GM12878 (cell line): ENCODE results near the gene TCF4. TPM values are rescaled to one million over a fixed set of nuclear protein-coding genes. Genes with fewer than 3 reads are reported as not detected.

Source experiments
- ATAC-seq: fragments of 200-7000 bp; cut with Tn5 transposase; 3 replicates; pipeline ENCODE4 v1.9.1; 2020; ENCODE audit warnings: mild to moderate bottlenecking, moderate library complexity
- BruUV-seq: library from RNA; stranded (reverse); fragments of 400-500 nt; replicated peaks from 2 replicates; lab custom pipeline; 2021; lab: Mats Ljungman, UMichigan
- CTCF ChIA-PET: fragments of 300-600 bp; sonication (Branson Sonifier 250); formaldehyde crosslinking; extraction: SDS; loops from one replicate; lab custom pipeline; 2021; ENCODE audit warnings: inconsistent platforms; lab: Yijun Ruan, JAX
- POLR2A ChIA-PET: fragments of 350-600 bp; formaldehyde crosslinking; extraction: SDS; loops from one replicate; lab custom pipeline; 2021; ENCODE audit warnings: inconsistent platforms; lab: Charles Lee
- RAD21 ChIA-PET: fragments of 300-600 bp; sonication (Branson Sonifier 250); formaldehyde crosslinking; loops from one replicate; lab custom pipeline; 2023; ENCODE audit warnings: antibody characterized with exemption; ENCODE audit not compliant: unreplicated experiment; lab: Charles Lee
- SMC1A ChIA-PET: fragments of 300-600 bp; sonication (Branson Sonifier 250); formaldehyde crosslinking; loops from one replicate; lab custom pipeline; 2023; ENCODE audit not compliant: unreplicated experiment, uncharacterized antibody; lab: Charles Lee
- DNase-seq: peaks from one replicate; pipeline ENCODE4 v3.0.0-alpha.2; 2011; ENCODE audit warnings: low read depth, low spot score
- FAIRE-seq: peaks from 3 replicates; lab custom pipeline; 2011; peaks lifted over from hg19 to GRCh38; lab: Jason Lieb, UNC
- H2AFZ ChIP-seq: 2 replicates; pipeline ENCODE4 v1.6.0; 2011; ENCODE audit warnings: low read depth, low read length, control low read depth; ENCODE audit not compliant: control insufficient read depth
- H3K27ac ChIP-seq: 2 replicates; pipeline ENCODE4 v1.5.1; 2011; ENCODE audit warnings: control low read depth; ENCODE audit not compliant: control insufficient read depth, insufficient read depth
- H3K27me3 ChIP-seq, 2 experiments: replicated peaks in 1 of 2; 2 replicates each; pipeline versions ENCODE4 v1.6.0 to v1.6.1; 2011; ENCODE audit warnings: low read length in 1 of 2; ENCODE audit not compliant: control insufficient read depth in 2 of 2, insufficient read depth in 2 of 2
- H3K36me3 ChIP-seq, 2 experiments: 2 replicates each; pipeline ENCODE4 v1.5.1; 2011; ENCODE audit warnings: low read length in 1 of 2; ENCODE audit not compliant: control insufficient read depth in 2 of 2, insufficient read depth in 2 of 2
- H3K4me1 ChIP-seq: 2 replicates; pipeline ENCODE4 v1.6.1; 2011; ENCODE audit warnings: mild to moderate bottlenecking, low read length, moderate library complexity, mixed read lengths; ENCODE audit not compliant: control insufficient read depth, insufficient read depth
- H3K4me2 ChIP-seq: 2 replicates; pipeline ENCODE4 v1.6.0; 2011; ENCODE audit warnings: control low read depth; ENCODE audit not compliant: control insufficient read depth, insufficient read depth
- H3K4me3 ChIP-seq: fragments of 200-600 bp; sonication (generic); 2 replicates; pipeline ENCODE4 v1.5.1; 2016
- H3K79me2 ChIP-seq: 2 replicates; pipeline ENCODE4 v1.6.0; 2011; ENCODE audit warnings: low read length; ENCODE audit not compliant: control insufficient read depth, insufficient read depth
- H3K9ac ChIP-seq: 2 replicates; pipeline ENCODE4 v1.8.0; 2011; ENCODE audit warnings: low read length, control low read depth, mixed read lengths; ENCODE audit not compliant: control insufficient read depth, insufficient read depth
- H3K9me3 ChIP-seq: replicated peaks from 3 replicates; pipeline ENCODE4 v1.5.1; 2011; ENCODE audit warnings: mild to moderate bottlenecking, low read length; ENCODE audit not compliant: control insufficient read depth, insufficient read depth
- H4K20me1 ChIP-seq: 2 replicates; pipeline ENCODE4 v1.6.0; 2011; ENCODE audit not compliant: control insufficient read depth, insufficient read depth
- FOS ChIP-seq: IDR thresholded peaks from 3 replicates; pipeline ENCODE4 v1.6.1; 2011; ENCODE audit warnings: borderline replicate concordance; ENCODE audit not compliant: insufficient read length; ENCODE audit errors: extremely low read depth
- RFX5 ChIP-seq: IDR thresholded peaks from 2 replicates; pipeline ENCODE4 v1.6.1; 2011; ENCODE audit warnings: low read depth, low read length, improper control_type of control experiment
- SMC3 ChIP-seq: IDR thresholded peaks from 2 replicates; pipeline ENCODE4 v1.6.1; 2011; ENCODE audit warnings: low read length, improper control_type of control experiment, borderline replicate concordance
- SREBF2 ChIP-seq: IDR thresholded peaks from 2 replicates; pipeline ENCODE4 v1.6.1; 2012; ENCODE audit warnings: mild to moderate bottlenecking, low read length
- SUZ12 ChIP-seq: fragments of 200-600 bp; sonication (generic); IDR thresholded peaks from one replicate; pipeline ENCODE4 v1.6.1; 2018; ENCODE audit warnings: antibody characterized with exemption, mild to moderate bottlenecking; ENCODE audit not compliant: unreplicated experiment
- ZNF274 ChIP-seq: IDR thresholded peaks from one replicate; pipeline ENCODE4 v1.8.0; 2011; ENCODE audit not compliant: insufficient read length, insufficient read depth
- ZNF687 ChIP-seq: fragments of 450-650 bp; IDR thresholded peaks from 2 replicates; pipeline ENCODE4 v1.6.1; 2017; ENCODE audit warnings: mild to moderate bottlenecking, moderate library complexity
- WGBS: methylation state at CpG from one replicate; pipeline ENCODE4 v1.1.6; 2016; ENCODE audit warnings: low lambda C conversion rate; ENCODE audit not compliant: insufficient replicate concordance, insufficient coverage; ENCODE audit errors: missing lambda C conversion rate; 5-methylcytosine and 5-hydroxymethylcytosine counted together
- in situ Hi-C: fragments of 300-500 bp; cut with MboI; formaldehyde crosslinking; loops from 9 replicates; pipeline ENCODE4 v1.14.3; 2018; ENCODE audit warnings: mixed read lengths
- intact Hi-C: fragments of 100-400 bp; cut with micrococcal nuclease; formaldehyde crosslinking; loops from one replicate; pipeline ENCODE4 v1.14.2; 2022; ENCODE audit not compliant: unreplicated experiment
- polyA plus RNA-seq, 11 experiments: library from polyadenylated mRNA; depleted of rRNA in 4 of 11; unstranded in 6 of 11; stranded (reverse) in 5 of 11; fragments of >200 nt; fragmentation: Nextera tagmentation in 4 of 11; fragmentation: Illumina TruSeq in 1 of 11; extraction: Ambion mirVana in 4 of 11; extraction: Trizol in 1 of 11; gene quantifications; 1 replicate in 1 of 11; 2 replicates in 10 of 11; pipeline versions ENCODE4 v1.2.1 to v1.2.3, GENCODE V29; 2011 to 2016; ENCODE audit warnings: inconsistent platforms in 2 of 11, missing spikeins in 2 of 11, low read depth in 1 of 11
- total RNA-seq, 4 experiments: library from RNA; depleted of rRNA in 3 of 4; stranded (reverse); fragments of >200 nt in 3 of 4; fragmentation: Illumina TruSeq in 1 of 4; extraction: Trizol in 1 of 4; gene quantifications; 2 replicates each; pipeline versions ENCODE4 v1.2.1 to v1.2.3, GENCODE V29; 2013 to 2021

Gene TCF4
- total and polyA plus RNA-seq, 10 of the 15 experiments (the other 5 are each of a cell fraction or from before 2014, with no cell fraction given): 15.2 to 94.0 (median 31.5) TPM

- TF ChIP-seq ZNF274 (no peak), RFX5 (no peak), ZNF687 (no peak), FOS (no peak), SREBF2 (no peak), SUZ12 (no peak), SMC3 (no peak)
- CTCF ChIA-PET: interaction anchor here (2.3 kb wide), 1 partner anchor 102 kb away, joined by 8 read pairs; no protein-coding TSS in a partner anchor
- no TSS peak for BruUV-seq
- no peak for ATAC-seq
- Histone ChIP-seq H3K79me2 (no peaks in the 10 kb centered on the region), H3K36me3 (no peaks in the 10 kb centered on the region), H3K27me3 (peaks cover 0 to 1% of the 10 kb centered on the region in 2 experiments; a peak in 1 of 4 replicates), H3K27ac (no peak overlapping the region), H3K9me3 (no peaks in the 10 kb centered on the region), H3K4me2 (no peak overlapping the region), H3K4me3 (no peak overlapping the region), H4K20me1 (no peaks in the 10 kb centered on the region), H2AFZ (no peak overlapping the region), H3K4me1 (no peaks in the 10 kb centered on the region), H3K9ac (no peak overlapping the region)
- in situ Hi-C loops (loop anchor here (10.0 kb wide), 1 partner anchor 1238 kb away; no protein-coding TSS in a partner anchor), intact Hi-C loops (no loop called here)
- no peak for FAIRE-seq
- POLR2A ChIA-PET: no interaction called here
- no peak for DNase-seq
- RAD21 ChIA-PET: interaction anchor here (1.2 kb wide), 1 partner anchor 16 kb away, joined by 3 read pairs; no protein-coding TSS in a partner anchor
- WGBS: 83% methylated on average over 4 of the region's 4 CpGs
- SMC1A ChIA-PET: interaction anchor here (1.0 to 1.8 kb wide), 2 partner anchors 15 to 102 kb away, joined by 3 to 6 read pairs; no protein-coding TSS in a partner anchor
These were observed 250.9 kb downstream of the TCF4 start for GRCh38 chr18:55337138-55337537.
